HS-27A (cell line): ENCODE measurements around the gene HMGCR.

Source experiments
- DNase-seq: peaks from one replicate; pipeline ENCODE4 v3.0.0-alpha.2; 2012; ENCODE audit warnings: low read depth, missing footprints

The HMGCR gene

DNA sequence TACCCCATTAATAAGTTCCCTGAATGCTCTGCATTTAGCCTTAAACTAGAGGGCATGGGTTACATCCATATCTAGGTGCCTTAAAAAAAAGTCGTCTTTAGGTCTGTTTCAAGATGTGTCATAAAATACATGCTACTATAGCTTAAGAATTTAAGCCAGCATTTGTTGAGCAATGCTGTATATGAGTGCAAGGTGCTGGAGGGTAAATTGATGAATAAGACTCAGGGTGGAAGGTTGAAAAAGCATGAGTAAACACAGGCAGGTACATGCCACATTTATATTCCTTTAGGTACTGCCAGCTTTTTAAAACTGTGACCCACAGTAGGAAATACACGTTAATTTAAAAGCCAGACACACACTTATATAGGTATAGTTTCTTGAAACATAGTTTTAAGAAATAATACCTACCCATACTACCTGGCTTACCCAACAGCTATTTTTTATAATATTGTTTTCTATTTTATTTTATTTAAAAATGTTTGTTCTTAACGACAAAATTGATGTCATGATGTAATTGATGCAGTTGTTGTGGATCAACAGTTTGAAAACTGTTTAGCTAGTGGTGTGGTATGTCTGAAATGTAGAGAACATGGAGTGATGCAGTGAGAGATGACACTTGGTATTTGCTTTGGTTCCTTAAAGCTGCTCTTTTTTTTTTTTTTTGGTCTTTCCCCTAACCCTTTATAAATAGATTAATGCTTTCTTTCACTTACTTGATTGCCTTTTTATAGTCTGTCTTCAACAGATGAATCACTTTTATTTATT is 3.9 kb downstream of the HMGCR start:
- no peak for DNase-seq

GRCh38 chr5:75341934-75342333 is 4.9 kb downstream of the HMGCR start:
- no peak for DNase-seq

DNA sequence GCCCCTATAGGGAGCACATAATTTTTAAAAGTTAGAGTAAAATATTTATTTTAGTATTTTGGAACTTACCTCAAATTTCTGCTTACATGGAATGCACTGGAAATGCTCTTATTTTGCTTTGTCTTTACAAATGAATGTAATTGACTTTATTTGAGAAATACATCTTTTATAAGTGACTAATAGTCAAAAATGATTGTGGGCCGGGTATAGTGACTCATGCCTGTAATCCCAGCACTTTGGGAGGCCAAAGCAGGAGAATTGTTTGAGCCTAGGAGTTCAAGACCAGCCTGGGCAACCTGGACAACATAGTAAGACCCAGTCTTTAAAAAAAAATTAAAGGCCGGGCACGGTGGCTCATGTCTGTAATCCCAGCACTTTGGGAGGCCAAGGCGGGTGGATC is 5.8 kb downstream of the HMGCR start:
- DNase-seq = no peak

- no peak for DNase-seq
Measured at GRCh38 chr5:75348241-75348640, 11.2 kb downstream of the HMGCR start.

- DNase-seq = no peak
Measured at GRCh38 chr5:75349663-75350062, 12.6 kb downstream of the HMGCR start.

DNA sequence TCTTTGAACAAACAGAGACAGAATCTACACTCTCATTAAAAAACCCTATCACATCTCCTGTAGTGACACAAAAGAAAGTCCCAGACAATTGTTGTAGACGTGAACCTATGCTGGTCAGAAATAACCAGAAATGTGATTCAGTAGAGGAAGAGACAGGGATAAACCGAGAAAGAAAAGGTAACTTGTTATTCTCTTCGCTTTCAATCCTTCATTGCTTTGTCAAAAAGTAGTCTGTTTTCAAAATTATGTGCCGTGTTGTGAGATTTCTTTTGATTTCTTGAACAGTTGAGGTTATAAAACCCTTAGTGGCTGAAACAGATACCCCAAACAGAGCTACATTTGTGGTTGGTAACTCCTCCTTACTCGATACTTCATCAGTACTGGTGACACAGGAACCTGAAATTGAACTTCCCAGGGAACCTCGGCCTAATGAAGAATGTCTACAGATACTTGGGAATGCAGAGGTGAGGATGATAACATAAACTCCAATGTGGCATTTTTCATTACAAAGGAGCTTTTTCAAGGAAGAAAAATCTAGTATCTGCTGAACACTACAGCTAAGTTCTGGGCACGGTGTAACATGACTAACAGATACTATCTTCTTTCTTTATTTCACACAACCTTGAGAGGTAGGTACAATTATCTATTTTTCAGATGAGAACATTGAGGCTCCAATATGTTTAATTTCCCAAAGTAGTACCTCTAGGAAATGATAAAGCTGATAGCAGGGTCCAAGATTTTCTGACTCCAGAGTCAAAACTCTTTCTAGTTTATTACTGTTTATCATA is 14.3 kb downstream of the HMGCR start:
- DNase-seq = no peak

- no peak for DNase-seq
Measured at GRCh38 chr5:75355236-75355635, 18.2 kb downstream of the HMGCR start.

DNA sequence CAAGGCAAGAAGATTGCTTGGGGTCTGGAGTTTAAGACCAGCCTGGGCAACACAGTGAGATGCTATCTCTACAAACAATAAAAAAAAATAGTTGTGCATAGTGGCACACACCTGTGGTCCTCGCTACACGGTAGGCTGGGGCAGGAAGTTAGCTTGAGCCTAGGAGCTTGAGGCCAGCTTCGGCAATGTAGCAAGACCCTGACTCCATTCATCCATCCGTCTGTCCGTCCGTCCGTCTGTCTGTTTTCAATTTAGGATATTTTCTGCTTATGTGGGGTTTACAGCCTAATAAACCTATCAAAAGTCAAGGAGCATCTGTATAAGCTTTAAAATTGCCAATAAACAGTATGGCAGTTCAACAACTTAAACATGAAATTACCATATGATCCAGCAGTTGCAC is 19.7 kb downstream of the HMGCR start:
- no peak for DNase-seq

DNA sequence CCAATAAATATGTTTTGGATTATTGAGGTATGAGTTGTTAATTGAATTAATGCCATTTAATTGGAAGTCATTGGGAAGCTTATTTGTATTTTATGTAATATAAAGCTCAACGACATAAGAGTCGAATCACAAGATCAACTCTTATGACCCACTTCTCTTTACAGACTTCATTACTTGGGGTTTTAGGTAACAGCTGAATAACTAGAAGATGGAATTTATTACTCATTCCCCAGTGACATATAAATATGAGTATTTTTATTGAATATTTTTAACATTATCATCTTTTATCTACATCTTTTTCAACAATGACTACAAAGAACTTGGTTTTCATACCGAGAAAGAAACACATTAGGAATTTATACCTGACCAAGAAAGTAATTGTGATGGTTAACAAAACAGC is 21.1 kb downstream of the HMGCR start:
- no peak for DNase-seq

DNA sequence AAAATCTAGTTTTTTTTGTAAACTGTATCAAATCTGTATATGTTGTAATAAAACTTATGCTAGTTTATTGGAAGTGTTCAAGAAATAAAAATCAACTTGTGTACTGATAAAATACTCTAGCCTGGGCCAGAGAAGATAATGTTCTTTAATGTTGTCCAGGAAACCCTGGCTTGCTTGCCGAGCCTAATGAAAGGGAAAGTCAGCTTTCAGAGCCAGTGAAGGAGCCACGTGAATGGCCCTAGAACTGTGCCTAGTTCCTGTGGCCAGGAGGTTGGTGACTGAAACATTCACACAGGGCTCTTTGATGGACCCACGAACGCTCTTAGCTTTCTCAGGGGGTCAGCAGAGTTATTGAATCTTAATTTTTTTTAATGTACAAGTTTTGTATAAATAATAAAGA is 24.3 kb downstream of the HMGCR start:
- DNase-seq = no peak

GRCh38 chr5:75362474-75362975 is 25.5 kb downstream of the HMGCR start:
- DNase-seq = no peak

GRCh38 chr5:75363111-75363510 is 26.1 kb downstream of the HMGCR start:
- no peak for DNase-seq

- DNase-seq = no peak
Measured at GRCh38 chr5:75363726-75364495, 26.9 kb downstream of the HMGCR start.

GRCh38 chr5:75364571-75365280 is 27.7 kb downstream of the HMGCR start:
- no peak for DNase-seq

GRCh38 chr5:75365740-75366139 is 28.7 kb downstream of the HMGCR start:
- no peak for DNase-seq

DNA sequence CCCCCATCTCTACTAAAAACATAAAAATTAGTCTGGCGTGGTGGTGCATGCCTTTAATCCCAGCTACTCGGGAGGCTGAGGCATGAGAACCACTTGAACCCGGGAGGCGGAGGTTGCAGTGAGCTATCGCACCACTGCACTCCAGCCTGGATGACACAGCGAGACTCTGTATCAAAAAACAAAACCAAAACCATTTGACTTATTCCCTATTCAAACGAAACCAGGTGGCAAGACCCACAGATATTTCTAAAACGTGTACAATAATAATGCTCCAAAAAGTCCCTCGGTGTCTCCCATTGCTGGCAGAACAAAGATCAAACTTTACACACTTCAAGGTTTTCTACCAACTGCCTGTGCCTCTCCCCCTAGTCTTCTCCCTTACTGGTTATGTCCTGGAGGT is 29.8 kb downstream of the HMGCR start:
- DNase-seq = no peak

- DNase-seq = no peak
Measured at GRCh38 chr5:75367401-75367800, 30.4 kb downstream of the HMGCR start.

DNA sequence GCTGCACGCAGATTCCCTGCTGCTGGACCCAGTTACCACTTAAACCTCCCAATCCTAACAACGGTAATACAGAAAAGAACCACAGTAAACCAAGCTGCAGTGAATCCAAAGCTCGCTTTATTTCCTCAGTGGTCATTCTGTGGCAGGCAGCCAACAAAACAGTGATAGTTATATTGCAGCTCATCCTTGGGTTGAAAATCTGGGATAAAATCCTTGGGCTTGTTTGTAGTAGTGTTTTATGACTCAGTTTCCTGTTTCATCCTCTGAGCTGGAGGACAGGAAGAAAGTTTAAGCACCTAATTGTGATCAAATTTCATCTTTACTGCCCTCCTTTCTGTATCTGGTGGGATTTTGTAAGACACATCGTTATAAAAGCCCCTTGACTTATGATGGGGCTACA is 31.4 kb downstream of the HMGCR start:
- DNase-seq = no peak

DNA sequence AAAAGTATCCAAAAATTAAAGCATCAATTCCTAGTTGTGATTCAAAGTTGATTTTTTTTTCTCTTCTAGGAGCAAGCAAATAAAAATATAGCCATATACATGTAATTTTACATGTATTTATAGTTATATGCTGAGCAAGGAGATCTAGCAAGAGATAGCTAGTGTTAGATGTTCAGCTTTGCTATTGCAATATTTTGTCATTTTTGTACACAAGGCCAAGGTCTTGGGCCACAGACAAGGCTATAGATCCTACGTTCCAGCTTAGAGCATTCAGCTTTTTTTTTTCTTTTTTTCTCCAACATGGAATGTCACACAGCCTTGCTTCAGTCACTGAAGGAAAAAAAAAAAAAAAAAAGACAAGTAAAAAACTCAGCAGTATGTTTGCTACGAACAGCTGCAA is 36.8 kb downstream of the HMGCR start:
- DNase-seq = no peak

DNA sequence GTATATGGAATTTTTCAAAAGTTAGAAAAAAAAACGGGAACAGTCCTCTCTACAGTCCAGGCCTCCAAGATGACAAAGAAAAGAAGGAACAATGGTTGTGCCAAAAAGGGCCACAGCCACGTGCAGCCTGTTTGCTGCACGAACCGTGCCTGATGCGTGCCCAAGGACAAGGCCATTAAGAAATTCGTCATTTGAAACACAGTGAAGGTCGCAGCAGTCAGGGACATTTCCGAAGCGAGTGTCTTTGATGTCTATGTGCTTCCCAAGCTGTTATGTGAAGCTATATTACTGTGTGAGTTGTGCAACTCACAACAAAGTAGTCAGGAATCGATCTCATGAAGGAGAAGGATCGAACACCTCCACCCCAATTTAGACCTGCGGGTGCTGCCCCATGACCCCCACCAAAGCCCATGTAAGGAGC is 37.4 kb downstream of the HMGCR start:
- DNase-seq = no peak

DNA sequence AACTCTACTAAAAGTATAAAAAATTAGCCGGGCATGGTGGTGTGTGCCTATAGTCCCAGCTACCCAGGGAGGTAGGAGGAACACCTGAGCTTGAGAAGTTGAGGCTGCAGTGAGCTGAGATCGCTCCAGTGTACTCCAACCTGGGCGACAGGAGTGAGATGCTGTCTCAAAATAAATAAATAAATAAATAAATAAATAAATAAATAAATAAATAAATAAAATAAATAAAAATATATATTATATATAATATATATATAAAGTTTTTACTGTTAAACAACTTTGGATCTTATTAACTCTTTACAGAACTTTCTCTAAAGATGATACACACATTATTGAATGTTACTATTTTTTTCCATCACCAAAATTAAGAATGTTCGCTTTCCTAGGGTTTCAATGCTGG is 38.4 kb downstream of the HMGCR start:
- no peak for DNase-seq

DNA sequence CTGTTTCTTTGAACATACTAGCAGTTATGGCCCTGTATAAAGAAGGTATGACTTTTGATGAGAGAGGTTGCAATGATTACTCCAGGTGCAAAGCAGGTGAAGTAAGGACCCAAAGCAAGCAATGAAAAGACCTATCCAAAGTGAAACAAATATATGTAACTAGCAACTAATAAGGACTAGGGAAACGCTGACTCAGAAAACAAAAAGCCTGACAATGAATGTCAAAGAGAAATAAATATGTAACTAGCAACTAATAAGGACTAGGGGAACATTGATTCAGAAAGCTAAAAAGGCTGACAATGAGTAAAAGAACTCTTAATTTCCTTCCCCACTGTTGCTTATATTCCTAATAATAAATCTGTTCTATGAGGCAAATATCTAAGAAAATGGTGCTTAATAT is 43.1 kb downstream of the HMGCR start:
- DNase-seq = no peak
